ENCODE results near the gene TSHZ2.

Gene TSHZ2

GRCh38 chr20:53329781-53330180 is 357.6 kb downstream of the TSHZ2 start:
- DNase-seq: no peak

GRCh38 chr20:53330601-53331140 is 358.5 kb downstream of the TSHZ2 start:
- no peak for DNase-seq

GRCh38 chr20:53331151-53331973 is 359.2 kb downstream of the TSHZ2 start:
- DNase-seq: peak; percentile 54 to 83

- DNase-seq: no peak
Measured at GRCh38 chr20:53332022-53332837, 360.1 kb downstream of the TSHZ2 start.

GRCh38 chr20:53334861-53335260 is 362.7 kb downstream of the TSHZ2 start:
- DNase-seq: no peak

- DNase-seq: no peak
Measured at GRCh38 chr20:53335555-53335954, 363.4 kb downstream of the TSHZ2 start.

GRCh38 chr20:53336892-53337291 is 364.7 kb downstream of the TSHZ2 start:
- DNase-seq: no peak

- DNase-seq: no peak
Measured at GRCh38 chr20:53337390-53338101, 365.4 kb downstream of the TSHZ2 start.

- no peak for DNase-seq
Measured at GRCh38 chr20:53338716-53339115, 366.6 kb downstream of the TSHZ2 start.

- DNase-seq: no peak
Measured at GRCh38 chr20:53342429-53342828, 370.3 kb downstream of the TSHZ2 start.

- no peak for DNase-seq
Measured at GRCh38 chr20:53343448-53343847, 371.3 kb downstream of the TSHZ2 start.

GRCh38 chr20:53344891-53345290 is 372.7 kb downstream of the TSHZ2 start:
- no peak for DNase-seq

- DNase-seq: no peak
Measured at GRCh38 chr20:53345536-53346334, 373.6 kb downstream of the TSHZ2 start.

GRCh38 chr20:53346335-53346648 is 374.1 kb downstream of the TSHZ2 start:
- DNase-seq: no peak

GRCh38 chr20:53349730-53350129 is 377.6 kb downstream of the TSHZ2 start:
- no peak for DNase-seq

GRCh38 chr20:53352727-53353440 is 380.7 kb downstream of the TSHZ2 start:
- DNase-seq: no peak

- DNase-seq: no peak
Measured at GRCh38 chr20:53354314-53354713, 382.2 kb downstream of the TSHZ2 start.

GRCh38 chr20:53355790-53356189 is 383.6 kb downstream of the TSHZ2 start:
- no peak for DNase-seq

GRCh38 chr20:53359425-53359824 is 387.3 kb downstream of the TSHZ2 start:
- no peak for DNase-seq

GRCh38 chr20:53360852-53361251 is 388.7 kb downstream of the TSHZ2 start:
- DNase-seq: no peak

GRCh38 chr20:53362736-53363135 is 390.6 kb downstream of the TSHZ2 start:
- DNase-seq: no peak

GRCh38 chr20:53364646-53365045 is 392.5 kb downstream of the TSHZ2 start:
- DNase-seq: no peak

Measured in SW 1271 (cell line).